Hematopoietic multipotent progenitor cell treated with erythropoietin and hydrocortisone succinate and interleukin-3 and kit ligand, for 15 days (in vitro differentiated cells): ENCODE data around the gene CAPN7.
A peak's percentile ranks its signal among the peaks of the same experiment; 100 is the strongest.

Experiments used
- DNase-seq: peaks from one replicate; pipeline ENCODE4 v3.0.0-alpha.2; 2015; ENCODE audit warnings: low spot score

CAPN7 gene

DNA sequence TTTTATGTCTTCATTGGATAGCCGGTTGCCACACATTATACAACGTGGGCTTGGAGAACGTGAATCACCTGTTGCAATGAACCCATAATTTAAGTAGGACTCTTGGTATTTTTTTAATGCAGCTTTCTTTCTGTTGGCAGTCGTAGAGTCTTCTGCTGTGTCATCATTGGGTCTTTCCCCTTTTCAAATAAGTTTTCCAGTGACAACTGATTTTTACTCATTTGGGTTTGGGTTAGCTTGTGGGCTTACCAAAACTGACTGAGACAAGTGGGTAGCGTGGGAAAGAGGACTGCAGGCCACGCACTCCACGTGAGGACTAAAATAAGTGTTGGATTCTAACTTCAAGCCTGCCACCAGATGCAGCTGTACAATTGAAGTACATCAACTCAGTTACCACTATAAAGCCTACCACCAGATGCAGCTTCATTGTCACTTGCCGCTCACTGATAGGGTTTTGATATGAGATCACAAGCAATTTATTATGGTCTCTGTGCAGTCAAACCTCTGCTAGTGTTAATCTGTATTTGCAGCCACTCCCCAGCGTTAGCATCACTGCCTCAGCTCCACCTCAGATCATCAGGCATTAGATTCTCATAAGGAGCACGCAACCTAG, 6.4 kb upstream of the CAPN7 start:
- no peak for DNase-seq

DNA sequence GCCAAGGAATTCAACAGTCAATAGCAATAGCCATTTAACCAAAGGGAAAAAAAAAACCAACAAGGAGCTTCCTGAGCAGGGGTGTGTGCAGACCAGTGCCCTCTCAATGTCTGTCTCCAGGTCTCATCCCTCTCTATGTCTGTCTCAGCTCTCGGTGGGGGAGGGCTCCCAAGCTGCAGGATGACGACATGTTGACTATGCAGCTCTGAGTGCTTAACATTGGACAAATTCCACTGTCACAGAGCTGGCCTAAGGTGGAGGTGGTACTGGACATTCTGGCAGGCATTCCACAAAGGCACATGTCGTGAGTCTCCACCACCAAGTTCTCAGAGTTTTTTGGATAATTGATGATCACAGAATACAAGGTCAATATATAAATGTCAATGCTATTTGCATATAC, 2.0 kb upstream of the CAPN7 start:
- no peak for DNase-seq

DNA sequence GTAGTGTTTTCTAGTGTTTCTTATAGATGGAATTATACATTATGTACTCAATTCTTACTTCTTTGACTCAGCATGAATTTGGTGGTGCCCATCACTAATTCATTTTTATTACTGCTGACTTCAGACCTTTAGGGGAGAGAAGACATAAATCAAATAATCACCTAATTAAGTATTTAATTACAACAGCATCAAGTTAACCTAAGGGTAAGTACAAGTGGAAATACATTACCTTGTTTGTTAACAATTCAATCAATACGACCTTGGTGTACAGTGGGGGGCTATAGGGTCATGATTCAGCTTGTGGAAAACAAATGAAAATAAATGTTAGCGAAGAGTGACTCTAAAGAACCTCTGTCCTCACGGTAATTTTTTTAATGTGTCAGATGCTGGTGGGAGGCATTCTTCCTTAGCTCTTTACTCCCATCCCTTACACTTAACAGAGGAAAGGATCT, 538 bp upstream of the CAPN7 start:
- no peak for DNase-seq

DNA sequence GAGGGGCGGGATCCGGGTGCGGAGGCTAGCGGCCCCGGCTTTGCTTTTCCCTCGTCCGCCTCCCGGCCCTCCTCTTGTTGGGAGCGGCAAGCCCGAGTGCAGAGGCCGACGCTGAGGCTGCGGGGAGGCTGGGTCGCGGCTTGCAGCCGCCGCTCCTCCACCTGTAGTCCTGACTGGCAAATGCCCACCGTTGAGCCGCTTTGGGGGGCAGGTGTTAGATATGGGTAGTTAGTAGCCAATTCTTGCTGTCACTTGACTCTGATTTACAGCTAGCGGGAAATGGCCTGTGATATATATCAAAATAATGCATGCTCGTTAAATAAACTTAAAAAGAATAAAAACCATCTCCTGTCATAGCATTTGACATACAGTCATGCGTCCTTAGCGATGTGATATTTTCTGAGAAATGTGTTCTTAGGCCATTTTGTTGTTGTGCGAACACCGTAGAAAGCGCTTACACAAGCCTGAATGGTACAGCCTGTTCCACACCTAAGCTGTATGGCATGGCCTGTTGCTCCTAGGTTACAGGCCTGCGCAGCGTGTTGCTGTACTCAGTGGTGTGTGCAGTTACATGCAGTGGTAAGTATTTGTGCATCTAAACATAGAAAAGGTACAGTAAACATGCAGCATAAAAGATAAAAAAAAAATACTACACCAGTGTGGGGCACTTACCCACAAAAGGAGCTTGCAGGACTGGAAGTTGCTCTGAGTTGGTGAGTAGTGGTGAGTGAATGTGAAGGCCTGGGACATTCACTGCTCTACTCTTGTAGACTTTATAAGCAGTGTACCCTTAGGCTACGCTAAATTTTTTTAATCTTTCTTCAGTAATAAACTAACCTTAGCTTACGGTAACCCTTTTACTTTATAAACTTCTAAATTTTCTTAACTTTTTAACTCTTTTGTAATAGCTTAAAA, 873 bp downstream of the CAPN7 start:
- peak; percentile 38 for DNase-seq

DNA sequence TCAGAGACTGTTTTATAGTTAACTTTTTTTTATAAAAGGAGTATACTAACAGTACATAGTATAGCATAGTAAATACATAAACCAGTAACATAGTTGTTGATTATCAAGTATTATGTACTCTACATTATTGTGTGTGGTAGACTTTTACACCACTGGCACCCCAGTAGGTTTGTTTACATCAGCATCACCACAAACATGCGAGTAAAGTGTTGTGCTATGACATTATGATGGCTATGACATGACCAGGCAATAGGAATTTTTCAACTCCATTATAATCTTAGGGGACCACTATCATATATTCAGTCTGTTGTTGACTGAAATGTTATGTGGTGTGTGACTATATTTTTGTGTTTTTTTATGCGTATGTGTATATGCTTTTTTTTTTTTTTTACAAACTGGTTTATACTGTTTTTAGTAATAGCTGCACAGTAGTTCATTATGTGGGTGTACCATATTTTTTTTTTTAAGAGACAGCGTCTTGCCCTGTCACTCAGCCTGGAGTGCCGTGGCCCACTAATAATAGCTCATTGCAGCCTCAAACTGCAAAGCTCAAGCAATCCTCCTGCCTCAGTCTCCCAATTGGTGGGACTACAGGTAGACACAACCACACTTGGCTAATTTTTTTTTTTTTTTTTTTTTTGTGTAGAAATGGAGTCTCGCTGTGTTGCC, 1.9 kb downstream of the CAPN7 start:
- DNase-seq, result peak; percentile 8

DNA sequence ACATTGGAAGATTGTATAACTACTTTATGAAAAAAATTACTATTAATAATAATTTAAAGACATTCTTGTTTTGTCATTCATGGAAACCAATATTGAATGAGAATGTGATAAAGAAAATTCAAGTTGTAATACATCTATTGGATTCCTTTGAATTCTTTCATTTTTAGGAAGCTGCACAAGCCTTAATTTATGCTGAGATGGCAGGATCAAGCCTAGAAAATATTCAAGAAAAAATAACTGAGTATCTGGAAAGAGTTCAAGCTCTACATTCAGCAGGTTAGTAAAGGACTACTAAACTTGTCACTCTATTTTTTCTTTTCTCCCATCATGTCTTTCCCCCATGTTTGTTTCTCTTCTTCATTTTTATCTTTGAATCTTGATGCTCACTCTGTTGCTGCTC, 5.9 kb downstream of the CAPN7 start:
- no peak for DNase-seq

DNA sequence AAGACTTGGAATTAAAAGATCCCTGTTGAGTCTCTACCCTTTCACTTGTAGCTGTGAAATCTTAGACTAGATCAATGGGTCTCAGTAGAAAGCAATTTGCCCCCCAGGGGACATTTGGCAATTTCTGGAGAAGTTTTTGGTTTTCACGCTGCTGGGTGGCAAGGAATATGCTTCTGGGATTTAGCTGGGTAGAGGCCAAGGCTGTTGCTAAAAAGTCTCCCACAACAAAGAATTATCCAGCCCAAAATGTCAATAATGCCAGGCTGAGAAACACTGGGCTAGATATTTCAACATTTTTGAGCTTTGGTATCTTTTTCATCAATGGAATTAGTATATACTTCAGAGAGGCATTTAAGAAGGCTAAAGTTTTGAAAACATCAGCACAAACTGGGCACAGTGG, 8.7 kb downstream of the CAPN7 start:
- DNase-seq, result no peak

DNA sequence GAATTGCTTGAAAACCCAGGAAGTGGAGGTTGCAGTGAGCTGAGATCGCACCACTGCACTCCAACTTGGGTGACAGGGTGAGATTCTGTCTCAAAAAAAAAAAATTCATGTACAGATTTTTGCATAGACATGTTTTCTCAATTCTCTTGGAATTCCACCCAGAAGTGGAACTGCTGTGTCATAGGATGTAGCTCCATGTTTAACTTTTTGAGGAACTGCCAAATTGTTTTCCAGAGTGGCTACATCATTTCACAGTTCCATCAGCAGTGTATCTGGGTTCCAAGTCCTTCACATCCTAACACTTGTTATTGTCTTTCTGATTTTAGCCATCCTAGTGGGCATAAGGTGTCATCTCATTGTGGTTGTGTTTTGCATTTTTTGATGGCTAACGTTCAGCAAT, 9.9 kb downstream of the CAPN7 start:
- no peak for DNase-seq

DNA sequence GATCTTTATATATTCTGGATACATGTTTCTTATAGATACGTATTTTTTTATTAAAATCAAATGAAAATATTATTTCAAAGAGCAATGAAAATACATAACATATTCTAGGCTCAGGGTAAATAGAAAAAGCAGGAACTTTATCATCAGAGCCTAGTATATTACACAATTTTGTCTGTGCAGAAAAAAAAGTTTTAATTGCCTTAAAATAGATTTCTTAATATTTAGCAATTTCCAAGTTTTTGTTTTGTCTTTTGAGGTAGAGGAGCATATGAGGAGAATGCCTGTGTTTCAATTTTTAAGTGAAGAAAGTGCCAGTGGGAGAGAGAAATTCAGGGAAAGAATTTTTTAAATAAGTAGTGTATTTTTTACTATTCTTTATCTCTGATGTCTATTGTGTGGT, 10.5 kb downstream of the CAPN7 start:
- DNase-seq, result no peak

DNA sequence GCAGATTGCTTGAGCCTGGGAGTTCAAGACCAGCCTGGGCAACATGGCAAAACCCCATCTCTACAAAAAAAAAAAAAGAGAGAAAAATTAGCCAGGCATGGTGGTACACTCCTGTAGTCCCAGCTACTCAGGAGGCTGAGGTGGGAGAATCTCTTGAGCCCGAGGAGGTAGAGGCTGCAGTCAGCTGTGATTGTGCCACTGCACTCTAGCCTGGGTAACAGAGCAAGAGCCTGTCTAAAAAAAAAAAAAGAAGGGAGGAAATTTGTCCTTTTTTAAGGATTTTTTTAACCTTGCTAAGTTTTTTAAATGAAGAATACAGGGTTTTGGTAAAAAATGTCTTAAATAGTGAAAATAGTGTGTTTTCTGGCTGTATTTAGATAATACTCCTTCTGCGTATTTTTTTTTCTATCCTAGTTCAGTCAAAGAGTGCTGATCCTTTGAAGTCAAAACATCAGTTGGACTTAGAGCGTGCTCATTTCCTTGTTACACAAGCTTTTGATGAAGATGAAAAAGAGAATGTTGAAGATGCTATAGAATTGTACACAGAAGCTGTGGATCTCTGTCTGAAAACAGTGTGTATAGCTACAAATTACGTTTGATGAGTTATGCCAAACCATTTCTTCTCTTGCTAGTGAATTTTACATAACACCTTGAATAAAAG, 11.1 kb downstream of the CAPN7 start:
- no peak for DNase-seq

DNA sequence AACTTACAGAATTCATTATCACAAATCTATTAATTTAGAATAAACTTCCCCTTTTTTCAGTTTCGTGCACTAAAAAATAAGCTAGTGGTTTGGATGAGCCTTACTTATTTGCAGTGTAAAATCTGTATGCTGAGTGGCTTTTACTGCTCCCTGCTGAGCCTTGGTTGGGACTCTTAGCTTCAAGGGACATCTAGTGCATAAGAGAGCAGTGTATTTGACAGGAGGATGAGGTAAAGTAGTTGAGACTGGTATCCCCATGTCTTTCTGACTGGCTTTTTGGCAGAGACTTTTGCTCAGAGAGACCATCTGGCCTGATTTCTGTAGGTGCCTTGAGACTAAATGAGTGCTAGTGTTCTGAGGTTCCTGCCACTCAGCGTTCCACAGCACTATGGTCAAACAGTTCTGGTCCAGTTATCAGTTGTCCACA, 11.8 kb downstream of the CAPN7 start:
- DNase-seq, result no peak

DNA sequence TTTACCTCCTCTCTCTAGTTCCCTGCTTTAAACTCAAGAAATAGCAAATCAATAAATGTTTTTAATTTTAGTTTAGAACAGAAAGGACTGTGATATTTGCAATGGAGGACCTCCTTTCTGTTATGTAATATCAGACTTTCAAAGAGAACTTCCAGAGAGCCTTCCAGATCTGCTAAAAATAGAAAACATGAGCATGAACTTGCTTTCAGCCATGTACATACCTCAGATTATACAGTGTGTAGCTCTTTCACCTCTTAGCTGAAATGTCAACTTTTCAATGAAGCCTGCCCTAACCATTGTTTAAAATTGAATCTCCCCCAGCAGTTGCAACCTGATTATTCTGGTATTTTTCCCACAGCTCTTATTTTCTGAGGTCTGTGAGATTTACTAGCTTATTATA, 12.6 kb downstream of the CAPN7 start:
- no peak for DNase-seq

DNA sequence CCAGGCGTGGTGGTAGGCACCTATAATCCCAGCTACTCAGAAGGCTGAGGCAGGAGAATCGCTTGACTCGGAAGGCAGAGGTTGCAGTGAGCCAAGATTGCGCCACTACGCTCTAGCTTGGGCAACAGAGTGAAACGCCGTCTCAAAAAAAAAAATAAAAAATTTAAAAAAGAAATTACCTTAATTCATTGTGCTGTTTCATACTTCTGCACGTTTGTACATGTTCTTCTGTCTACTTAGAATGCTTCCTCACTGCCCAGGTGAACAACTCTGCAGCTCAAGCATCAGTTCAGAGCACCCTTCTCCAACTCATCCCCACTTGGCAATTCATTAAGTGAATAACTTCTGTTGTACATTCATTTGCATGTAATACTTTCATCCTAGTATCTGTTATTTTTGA, 14.0 kb downstream of the CAPN7 start:
- DNase-seq, result no peak

DNA sequence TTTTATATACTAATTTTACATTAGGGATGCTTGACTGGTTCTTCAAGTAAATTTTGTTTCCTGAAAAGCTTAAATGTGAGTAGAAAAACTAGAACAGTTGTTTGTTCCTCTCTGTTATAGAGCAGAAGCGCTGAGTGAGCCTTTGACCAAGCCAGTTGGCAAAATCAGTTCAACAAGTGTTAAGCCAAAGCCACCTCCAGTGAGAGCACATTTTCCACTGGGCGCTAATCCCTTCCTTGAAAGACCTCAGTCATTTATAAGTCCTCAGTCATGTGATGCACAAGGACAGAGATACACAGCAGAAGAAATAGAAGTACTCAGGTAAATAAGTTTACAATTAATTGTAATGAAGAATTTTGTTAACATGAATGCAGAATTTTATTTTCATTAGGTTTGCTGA, 14.6 kb downstream of the CAPN7 start:
- no peak for DNase-seq

DNA sequence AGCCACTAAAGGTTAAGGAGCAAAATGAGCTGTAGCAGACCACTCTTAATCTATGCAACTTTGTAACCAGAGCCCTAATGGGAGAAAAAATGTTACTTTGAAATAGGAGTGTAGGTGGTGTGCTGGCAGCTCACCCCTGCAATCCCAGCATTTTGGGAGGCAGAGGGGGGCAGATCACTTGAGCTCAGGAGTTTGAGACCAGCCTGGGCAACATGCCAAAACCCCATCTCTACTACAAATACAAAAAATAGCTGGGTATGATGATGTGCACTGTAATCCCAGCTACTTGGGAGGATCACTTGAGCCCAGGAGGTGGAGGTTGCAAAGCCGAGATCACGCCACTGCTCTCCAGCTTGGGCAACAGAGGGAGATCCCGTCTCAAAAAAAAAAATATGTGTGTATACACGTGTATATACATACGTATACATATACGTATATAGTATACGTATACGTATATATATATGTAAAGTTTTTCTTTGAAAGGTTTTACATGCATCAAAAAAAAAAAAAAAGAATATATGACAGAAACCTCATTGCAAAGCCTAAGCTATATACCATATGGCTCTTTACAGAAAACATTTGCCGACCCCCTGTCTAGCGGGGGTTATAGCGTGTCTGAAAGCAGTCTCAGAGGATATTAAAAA, 15.7 kb downstream of the CAPN7 start:
- no peak for DNase-seq

DNA sequence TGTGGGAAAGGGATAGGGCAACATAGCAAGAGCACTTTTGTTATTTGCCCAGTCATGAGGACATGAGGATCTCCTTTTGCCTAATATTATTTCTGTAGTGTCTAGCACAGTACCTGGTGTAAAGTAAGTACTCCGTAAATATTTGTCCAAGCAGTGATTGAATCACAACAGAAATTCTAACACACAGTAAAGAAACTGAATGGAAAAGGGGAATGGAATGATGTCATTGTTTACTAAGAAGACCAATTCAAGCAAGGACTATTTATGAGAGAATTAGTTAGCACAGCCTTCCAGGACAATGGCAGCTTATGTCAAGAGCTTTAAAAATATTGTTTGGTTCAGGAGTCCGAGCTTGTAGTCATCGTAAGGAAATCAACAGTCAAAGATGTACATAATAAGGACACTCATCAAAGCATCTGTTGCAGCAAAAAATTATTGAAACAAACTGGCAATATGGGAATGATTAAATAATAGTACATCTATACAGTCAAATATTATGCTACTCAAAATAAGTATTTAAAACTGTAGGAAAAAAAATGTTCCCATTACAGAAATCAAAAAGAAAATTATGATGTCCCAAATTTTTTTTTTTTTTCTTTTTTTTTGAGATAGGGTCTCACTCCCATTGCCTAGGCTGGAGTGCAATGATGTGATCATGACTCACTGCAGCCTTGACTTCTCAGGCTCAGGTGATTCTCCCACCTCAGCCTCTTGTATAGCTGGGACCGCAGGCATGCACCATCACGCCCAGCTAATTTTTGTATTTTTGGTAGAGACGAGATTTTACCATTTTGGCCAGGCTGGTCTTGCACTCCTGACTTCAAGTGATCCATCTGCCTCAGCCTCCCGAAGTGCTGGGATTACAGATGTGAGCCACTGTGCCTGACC, 17.9 kb downstream of the CAPN7 start:
- DNase-seq, result no peak

DNA sequence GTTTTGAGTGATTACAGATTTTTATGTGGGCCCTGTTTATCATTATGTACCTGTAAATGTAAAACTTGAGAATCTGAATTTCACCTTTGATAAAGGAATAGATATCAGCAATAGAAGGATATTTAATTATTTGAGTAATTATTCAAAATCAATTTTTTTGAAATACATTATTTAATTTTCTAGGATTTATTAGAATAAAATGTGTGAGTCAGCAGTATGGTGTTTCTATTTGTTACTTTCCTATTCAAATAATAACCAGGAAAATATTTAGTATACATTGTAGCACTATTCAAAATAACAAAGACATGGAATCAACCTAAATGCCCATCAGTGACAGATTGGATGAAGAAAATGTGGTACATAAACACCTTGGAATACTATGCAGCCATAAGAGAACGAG, 22.1 kb downstream of the CAPN7 start:
- no peak for DNase-seq

DNA sequence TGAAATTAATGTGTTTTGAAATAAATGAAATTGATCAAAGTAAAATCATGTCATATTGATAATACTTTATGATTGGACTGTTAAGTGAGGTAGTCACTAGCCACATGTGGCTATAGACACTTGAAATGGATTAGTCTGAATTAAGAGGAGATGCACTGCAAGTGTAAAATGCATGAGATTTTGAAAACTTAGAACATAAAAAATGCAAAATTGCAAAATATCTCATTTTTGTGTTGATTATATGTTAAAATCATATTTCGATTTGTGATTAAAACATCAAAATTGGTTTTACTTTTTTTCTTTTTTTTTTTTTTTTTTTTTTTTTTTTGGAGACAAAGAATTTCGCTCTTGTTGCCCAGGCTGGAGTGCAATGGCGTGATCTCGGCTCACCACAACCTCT, 23.2 kb downstream of the CAPN7 start:
- no peak for DNase-seq

DNA sequence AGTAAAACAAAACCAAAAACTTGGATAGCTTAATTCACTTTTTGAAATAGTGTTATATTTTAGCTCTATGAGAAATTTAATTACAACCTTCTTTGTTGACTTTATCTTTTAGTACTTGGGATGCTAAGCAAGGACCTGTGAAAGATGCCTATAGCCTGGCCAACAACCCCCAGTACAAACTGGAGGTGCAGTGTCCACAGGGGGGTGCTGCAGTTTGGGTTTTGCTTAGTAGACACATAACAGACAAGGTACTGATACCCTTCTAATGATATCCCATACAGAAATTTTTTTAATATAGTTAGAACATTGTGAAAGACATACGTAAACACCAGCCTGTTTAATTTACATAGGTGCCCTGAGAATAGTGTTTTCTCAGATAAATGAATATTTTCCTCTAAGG, 35.3 kb downstream of the CAPN7 start:
- DNase-seq, result peak; percentile 33

DNA sequence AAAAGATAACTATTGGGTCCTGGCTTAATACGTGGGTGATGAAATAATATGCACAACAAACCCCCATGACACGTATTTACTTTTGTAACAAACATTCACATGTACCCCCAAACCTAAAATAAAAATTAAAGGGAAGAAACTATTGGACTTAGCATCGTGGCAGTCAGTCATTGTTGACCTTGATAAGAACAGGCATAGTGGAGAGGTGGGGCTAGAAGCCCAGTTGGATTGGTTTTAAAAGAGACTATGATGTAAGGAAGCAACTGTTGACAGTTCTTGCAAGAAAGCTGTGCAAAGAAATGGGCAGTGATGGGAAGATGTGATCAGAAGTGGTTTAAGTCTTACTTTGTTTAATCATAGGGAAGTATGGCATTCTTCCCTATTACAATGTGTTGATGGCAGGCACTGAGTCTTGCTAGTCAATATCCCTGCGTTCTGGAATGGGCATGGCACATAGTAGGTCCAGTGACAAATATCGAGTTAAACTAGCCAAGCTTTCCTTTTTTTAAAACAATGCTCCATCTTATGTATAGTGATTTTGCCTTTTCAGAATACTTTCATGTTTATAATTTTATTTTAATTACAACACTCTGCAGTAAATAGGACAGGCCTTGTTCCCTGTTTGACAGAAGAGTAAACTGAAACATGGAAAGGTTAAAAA, 37.9 kb downstream of the CAPN7 start:
- no peak for DNase-seq
